GM21447 (cell line): ENCODE data around the gene KBTBD7.
"Not testable (repeated sequence)": the region's sequence is repeated elsewhere in the genome, so short reads cannot be mapped to it uniquely, and the experiment has no call there.

ENCODE experiments used
- ATAC-seq: cut with Tn5 transposase; IDR thresholded peaks from one replicate; pipeline ENCODE4 v1.9.1; 2021; ENCODE audit not compliant: unreplicated experiment

The KBTBD7 gene

DNA sequence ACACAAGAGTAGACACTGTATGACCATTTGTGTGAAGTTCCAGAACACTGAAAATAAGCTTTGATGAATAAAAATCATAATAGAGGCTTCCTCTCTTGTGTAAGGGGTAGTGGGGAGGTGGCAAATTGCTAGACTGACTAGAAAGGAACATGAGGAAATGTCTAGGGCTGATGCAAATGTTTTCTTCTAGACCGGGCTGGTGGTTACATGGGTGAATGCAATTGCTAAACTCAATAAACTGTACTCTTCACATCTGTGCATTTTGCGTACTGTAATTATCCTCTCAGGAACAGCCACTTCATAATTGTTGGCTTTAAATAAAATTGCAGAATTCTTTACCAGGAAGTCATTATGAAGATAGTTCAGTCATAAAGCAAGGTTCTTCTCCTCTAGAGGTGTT is 5.2 kb upstream of the KBTBD7 start:
- ATAC-seq: peak; percentile 66

GRCh38 chr13:41199079-41199478 is 4.7 kb upstream of the KBTBD7 start:
- ATAC-seq: peak; percentile 10

DNA sequence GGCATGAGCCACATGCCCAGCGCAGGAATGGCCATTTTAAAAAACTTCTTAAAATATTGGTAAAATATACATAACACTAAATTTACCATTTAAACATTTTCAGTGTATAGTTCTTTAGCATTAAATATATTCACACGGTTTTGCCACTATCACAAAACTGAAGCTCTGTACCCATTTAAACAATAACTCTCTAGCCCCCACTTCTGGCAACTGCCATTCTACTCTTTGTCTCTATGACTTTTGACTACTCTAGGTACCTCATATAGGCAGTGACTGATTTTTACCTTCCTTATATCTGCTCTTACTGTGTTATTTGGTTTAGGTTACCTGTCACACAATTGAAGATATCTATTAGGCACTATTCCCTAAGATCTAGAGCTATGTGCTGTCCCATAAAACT is 2.3 kb upstream of the KBTBD7 start:
- ATAC-seq: no peak

GRCh38 chr13:41196011-41196410 is 1.6 kb upstream of the KBTBD7 start:
- no peak for ATAC-seq

DNA sequence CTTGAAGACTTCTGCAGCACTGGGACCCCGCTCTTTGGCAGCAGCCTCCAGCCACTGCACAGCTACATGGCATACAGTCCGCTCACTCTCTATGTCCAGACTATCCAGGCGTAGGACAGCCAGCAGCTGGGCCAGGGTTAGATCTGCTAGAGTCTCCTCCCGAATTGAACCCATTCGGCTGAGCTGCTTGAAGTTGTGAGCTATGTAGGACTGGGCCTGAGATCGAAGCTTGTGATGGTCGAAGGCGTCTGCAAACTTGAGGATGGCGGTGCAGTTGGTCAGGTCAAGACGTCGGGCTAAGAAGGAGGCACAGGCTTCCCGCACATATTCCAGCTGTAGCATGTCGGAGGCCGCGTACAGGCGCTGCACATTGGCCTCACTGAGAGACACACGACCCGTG is 900 bp downstream of the KBTBD7 start:
- no peak for ATAC-seq

DNA sequence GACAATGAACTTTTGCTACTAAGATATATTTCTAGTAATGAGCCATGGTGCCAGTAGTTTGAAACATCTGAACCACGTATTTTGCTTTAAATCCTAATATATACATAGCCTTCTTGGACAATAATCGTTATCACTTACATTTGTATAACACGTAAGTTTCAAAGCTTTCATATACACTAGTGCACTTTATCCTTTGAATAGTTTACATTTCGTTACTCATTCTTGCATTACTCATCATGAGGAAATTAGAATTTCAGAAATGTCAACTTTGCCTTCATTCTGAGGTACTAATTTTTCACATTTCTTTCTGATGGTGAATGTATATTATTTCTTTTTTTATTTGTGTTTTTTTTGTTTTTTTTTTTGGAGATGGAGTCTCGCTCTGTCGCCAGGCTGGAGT is 5.8 kb downstream of the KBTBD7 start:
- no peak for ATAC-seq

GRCh38 chr13:41186481-41186880 is 7.9 kb downstream of the KBTBD7 start:
- ATAC-seq: no peak

DNA sequence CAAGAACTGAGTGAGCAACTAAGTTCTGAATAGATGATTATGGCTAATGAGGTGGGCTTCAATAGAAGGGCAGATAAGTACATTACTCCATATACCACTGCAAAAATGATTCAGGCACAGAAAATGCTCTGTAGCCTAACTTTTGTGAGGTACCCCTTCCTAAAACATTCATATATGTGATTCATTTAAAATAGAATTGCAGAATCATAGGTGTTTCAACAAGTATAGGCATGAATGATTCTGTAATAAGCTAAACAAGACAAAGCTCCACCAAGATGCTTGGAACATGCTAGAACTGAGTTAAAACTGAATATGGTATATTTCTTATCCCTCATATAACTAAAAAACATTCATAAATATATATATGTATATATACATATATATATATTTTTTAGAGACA is 12.1 kb downstream of the KBTBD7 start:
- no peak for ATAC-seq

- ATAC-seq: no peak
These were observed 14.6 kb downstream of the KBTBD7 start for GRCh38 chr13:41179593-41180250.

DNA sequence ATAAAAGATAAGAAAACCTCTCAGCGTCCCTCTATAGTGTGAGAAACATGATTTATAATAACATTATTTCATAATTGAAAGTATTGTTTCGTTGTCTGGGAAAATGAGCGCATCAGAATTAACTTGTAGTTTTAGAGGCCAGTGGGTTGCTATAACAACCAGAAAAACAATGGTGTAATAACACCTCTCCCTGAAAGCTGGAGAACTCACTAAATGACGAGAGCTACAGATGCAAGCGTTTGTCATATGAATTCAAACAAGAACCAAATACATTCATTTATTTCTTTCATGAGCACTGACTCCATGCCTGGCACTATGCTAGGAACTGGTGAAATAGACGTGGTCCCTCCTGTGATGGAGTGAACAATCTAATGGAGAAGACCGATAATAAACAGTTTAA is 16.3 kb downstream of the KBTBD7 start:
- no peak for ATAC-seq

DNA sequence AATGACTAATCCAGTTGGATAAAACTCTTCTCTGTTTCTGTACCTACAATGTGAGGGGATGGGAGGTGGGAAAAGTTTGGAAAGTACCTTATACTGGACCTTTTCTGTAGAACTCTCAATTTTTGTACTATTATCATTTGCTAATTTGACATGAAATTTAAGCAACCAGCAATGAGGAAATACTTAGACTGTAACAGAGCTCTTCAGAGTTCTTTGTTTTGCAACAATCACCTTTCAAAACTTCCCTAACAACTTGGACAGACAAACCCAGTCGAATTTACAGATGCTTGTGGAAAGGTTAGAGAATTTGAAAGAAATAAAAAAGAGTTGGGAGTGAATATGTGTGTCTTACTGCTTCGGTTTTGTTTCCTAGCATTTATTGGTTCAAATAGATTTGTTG is 16.8 kb downstream of the KBTBD7 start:
- no peak for ATAC-seq

GRCh38 chr13:41175576-41175975 is 18.8 kb downstream of the KBTBD7 start:
- not testable (repeated sequence) for ATAC-seq

GRCh38 chr13:41162151-41162550 is 32.2 kb downstream of the KBTBD7 start:
- ATAC-seq: no peak

GRCh38 chr13:41159174-41159573 is 35.2 kb downstream of the KBTBD7 start:
- ATAC-seq: no peak

GRCh38 chr13:41157048-41157717 is 37.2 kb downstream of the KBTBD7 start:
- no peak for ATAC-seq

DNA sequence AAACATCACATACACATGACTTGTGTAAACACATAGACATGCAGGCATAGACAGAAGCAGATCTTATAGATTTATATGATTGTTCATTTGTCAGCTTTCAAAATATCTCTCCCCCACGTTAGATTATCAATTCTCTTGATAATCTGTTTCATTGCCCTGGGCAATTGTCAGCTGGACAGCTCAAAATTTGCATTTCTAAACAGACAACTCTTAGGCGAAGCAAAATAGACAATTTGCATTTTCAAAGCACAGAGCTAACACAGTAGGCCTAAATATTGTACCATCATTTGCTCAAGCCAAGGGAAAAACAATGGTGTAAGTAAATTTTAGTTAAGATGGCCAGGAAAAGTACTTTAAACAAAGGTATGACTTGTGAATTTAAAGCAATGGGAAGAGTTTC is 37.7 kb downstream of the KBTBD7 start:
- ATAC-seq: no peak

DNA sequence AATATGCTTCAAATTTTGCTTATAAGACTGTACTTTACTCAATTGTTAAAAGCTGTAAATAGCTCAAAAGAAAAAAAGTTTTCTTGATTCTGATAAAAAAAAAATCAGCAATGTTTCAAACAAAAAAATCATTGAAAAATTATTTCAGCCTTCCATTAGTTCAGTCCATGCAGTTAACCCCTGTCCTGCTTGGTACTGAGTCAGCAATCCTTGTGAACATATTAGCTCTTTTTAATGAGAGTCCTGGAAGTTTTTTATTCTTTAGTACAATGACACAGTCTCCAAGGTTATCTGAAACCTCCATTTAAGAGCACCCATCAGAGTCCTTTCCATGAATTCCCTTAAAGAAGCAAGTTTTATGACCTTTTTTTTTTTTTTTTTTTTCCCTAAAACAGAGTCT is 40.3 kb downstream of the KBTBD7 start:
- ATAC-seq: no peak

- ATAC-seq: no peak
These were observed 42.4 kb downstream of the KBTBD7 start for GRCh38 chr13:41152005-41152404.

- no peak for ATAC-seq
These were observed 44.3 kb downstream of the KBTBD7 start for GRCh38 chr13:41150058-41150457.

GRCh38 chr13:41148419-41149283 is 45.7 kb downstream of the KBTBD7 start:
- ATAC-seq: no peak

- no peak for ATAC-seq
These were observed 49.0 kb downstream of the KBTBD7 start for GRCh38 chr13:41145136-41145908.
